ENCODE measurements around the gene VANGL2.

Gene VANGL2

GRCh38 chr1:160460683-160461287 lies 60.4 kb downstream of the VANGL2 start:
- no peak for DNase-seq (ENCODE audit: low read depth in 2 of 2)

- no peak for DNase-seq (ENCODE audit: low read depth in 2 of 2)
These were observed 64.8 kb downstream of the VANGL2 start for GRCh38 chr1:160465123-160465522.

- DNase-seq (ENCODE audit: low read depth in 2 of 2), result no peak
These were observed 66.6 kb downstream of the VANGL2 start for GRCh38 chr1:160466961-160467360.

GRCh38 chr1:160467576-160467975 lies 67.2 kb downstream of the VANGL2 start:
- DNase-seq (ENCODE audit: low read depth in 2 of 2), result no peak

- DNase-seq (ENCODE audit: low read depth in 2 of 2), result no peak
These were observed 70.9 kb downstream of the VANGL2 start for GRCh38 chr1:160471253-160471652.

GRCh38 chr1:160472112-160472511 lies 71.7 kb downstream of the VANGL2 start:
- no peak for DNase-seq (ENCODE audit: low read depth in 2 of 2)

- DNase-seq (ENCODE audit: low read depth in 2 of 2), result no peak
These were observed 74.3 kb downstream of the VANGL2 start for GRCh38 chr1:160474392-160475242.
